Skeletal muscle tissue (tissue), 4 donors: ENCODE measurements around the gene ALPI. TPM values are rescaled to one million over a fixed set of nuclear protein-coding genes. Genes with fewer than 3 reads are reported as not detected.

Experiments used
- H3K27ac ChIP-seq: one replicate; pipeline ENCODE4 v1.7.0; 2013; ENCODE audit warnings: mild to moderate bottlenecking, low read depth, low read length, inconsistent platforms
- H3K27me3 ChIP-seq, 3 donors: one replicate each; pipeline ENCODE4 v1.7.0; 2013; ENCODE audit warnings: low read length in 3 of 3; ENCODE audit not compliant: control insufficient read depth in 3 of 3, insufficient read depth in 3 of 3
- H3K36me3 ChIP-seq, 3 donors: one replicate each; pipeline ENCODE4 v1.7.0; 2013; ENCODE audit warnings: low read length in 3 of 3; ENCODE audit not compliant: control insufficient read depth in 3 of 3, insufficient read depth in 3 of 3
- H3K4me1 ChIP-seq, 3 donors: one replicate each; pipeline ENCODE4 v1.7.0; 2013; ENCODE audit warnings: low read length in 3 of 3, mild to moderate bottlenecking in 3 of 3; ENCODE audit not compliant: control insufficient read depth in 3 of 3, insufficient read depth in 3 of 3
- H3K4me3 ChIP-seq, 3 donors: one replicate each; pipeline ENCODE4 v1.7.0; 2013; ENCODE audit warnings: low read length in 3 of 3
- H3K9ac ChIP-seq, 3 donors: one replicate each; pipeline ENCODE4 v1.7.0; 2013; ENCODE audit warnings: low read length in 3 of 3, mild to moderate bottlenecking in 3 of 3, moderate library complexity in 2 of 3, low read depth in 1 of 3
- H3K9me3 ChIP-seq, 3 donors: one replicate each; pipeline ENCODE4 v1.7.0; 2013; ENCODE audit warnings: low read length in 3 of 3; ENCODE audit not compliant: control insufficient read depth in 3 of 3
- total RNA-seq: library from RNA; depleted of rRNA; stranded (reverse); fragments of >200 nt; gene quantifications from one replicate; pipeline ENCODE4 v1.2.3, GENCODE V29; 2014
- donor health status: Osteomylitis.

The ALPI gene
- total RNA-seq, 1 donor from 2014 or later = not detected

GRCh38 chr2:232478571-232479340, 22.8 kb downstream of the ALPI start:
- Histone ChIP-seq H3K4me1 (no peaks in the 10 kb centered on the region), H3K4me3 (no peak overlapping the region), H3K27me3 (peaks cover 12 to 38% (median 38%) of the 10 kb centered on the region in 3 donors), H3K9ac (no peak overlapping the region), H3K27ac (no peak overlapping the region), H3K36me3 (no peaks in the 10 kb centered on the region), H3K9me3 (no peaks in the 10 kb centered on the region)

- no peak overlapping the region for H3K9ac ChIP-seq
- H3K36me3 ChIP-seq = no peaks in the 10 kb centered on the region
- H3K4me1 ChIP-seq = no peaks in the 10 kb centered on the region
- peaks cover 20 to 46% (median 41%) of the 10 kb centered on the region in 3 donors for H3K27me3 ChIP-seq
- no peak overlapping the region for H3K4me3 ChIP-seq
- no peaks in the 10 kb centered on the region for H3K9me3 ChIP-seq
- H3K27ac ChIP-seq = no peak overlapping the region
Observed at GRCh38 chr2:232479341-232480200, 23.6 kb downstream of the ALPI start.

GRCh38 chr2:232480201-232481190, 24.5 kb downstream of the ALPI start:
- Histone ChIP-seq H3K4me1 (peaks cover 0 to 3% (median 0%) of the 10 kb centered on the region in 3 donors), H3K4me3 (no peak overlapping the region), H3K9me3 (no peaks in the 10 kb centered on the region), H3K27me3 (peaks cover 25 to 56% (median 43%) of the 10 kb centered on the region in 3 donors), H3K27ac (no peak overlapping the region), H3K36me3 (no peaks in the 10 kb centered on the region), H3K9ac (no peak overlapping the region)

- Histone ChIP-seq H3K27ac (no peak overlapping the region), H3K36me3 (no peaks in the 10 kb centered on the region), H3K9me3 (no peaks in the 10 kb centered on the region), H3K4me1 (peaks cover 0 to 3% (median 3%) of the 10 kb centered on the region in 3 donors), H3K27me3 (peaks cover 35 to 63% (median 53%) of the 10 kb centered on the region in 3 donors), H3K4me3 (no peak overlapping the region), H3K9ac (no peak overlapping the region)
Observed at GRCh38 chr2:232481322-232482140, 25.6 kb downstream of the ALPI start.

- no peaks in the 10 kb centered on the region for H3K9me3 ChIP-seq
- peaks cover 42 to 71% (median 62%) of the 10 kb centered on the region in 3 donors for H3K27me3 ChIP-seq
- H3K4me3 ChIP-seq = no peak overlapping the region
- peaks cover 0 to 3% (median 3%) of the 10 kb centered on the region in 3 donors for H3K4me1 ChIP-seq
- no peak overlapping the region for H3K27ac ChIP-seq
- H3K36me3 ChIP-seq = no peaks in the 10 kb centered on the region
- no peak overlapping the region for H3K9ac ChIP-seq
Observed at GRCh38 chr2:232482301-232483238, 26.6 kb downstream of the ALPI start.

GRCh38 chr2:232483311-232483922, 27.5 kb downstream of the ALPI start:
- Histone ChIP-seq H3K4me1 (peaks cover 0 to 3% (median 3%) of the 10 kb centered on the region in 3 donors), H3K27me3 (peaks cover 48 to 65% (median 64%) of the 10 kb centered on the region in 3 donors), H3K36me3 (no peaks in the 10 kb centered on the region), H3K4me3 (no peak overlapping the region), H3K9me3 (no peaks in the 10 kb centered on the region), H3K9ac (no peak overlapping the region), H3K27ac (no peak overlapping the region)

- Histone ChIP-seq H3K4me3 (no peak overlapping the region), H3K9me3 (no peaks in the 10 kb centered on the region), H3K4me1 (peaks cover 0 to 3% (median 3%) of the 10 kb centered on the region in 3 donors), H3K9ac (no peak overlapping the region), H3K36me3 (no peaks in the 10 kb centered on the region), H3K27ac (no peak overlapping the region), H3K27me3 (peaks cover 51 to 69% (median 63%) of the 10 kb centered on the region in 3 donors)
Observed at GRCh38 chr2:232483923-232484627, 28.1 kb downstream of the ALPI start.
